GM19351 (cell line): ENCODE measurements around the gene CCDC179.

Experiments used
- ATAC-seq: cut with Tn5 transposase; IDR thresholded peaks from one replicate; pipeline ENCODE4 v1.9.1; 2021; ENCODE audit warnings: mild to moderate bottlenecking, moderate library complexity; ENCODE audit not compliant: unreplicated experiment

Gene CCDC179

DNA sequence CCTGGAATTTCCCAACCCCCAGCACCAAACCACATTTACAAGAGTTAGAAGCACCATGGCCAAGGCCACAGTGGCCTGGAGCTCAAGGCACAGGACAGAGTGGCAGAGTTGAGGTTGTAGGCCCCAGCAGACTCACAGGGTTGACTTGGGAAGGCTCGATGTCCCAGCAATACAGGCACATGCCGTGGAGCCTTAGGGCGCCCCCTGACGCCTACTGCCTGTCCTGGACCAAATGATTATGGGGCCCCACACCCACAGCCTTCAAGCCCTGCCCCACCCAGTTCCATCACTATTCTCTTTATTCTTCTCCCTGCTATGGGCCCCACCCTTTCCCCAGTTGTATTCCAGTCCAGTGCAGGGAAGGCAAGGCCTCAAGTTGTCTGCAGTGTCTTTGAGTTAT is at the start of gene CCDC179:
CCDC179 (minus strand) TSS at position 234 of the 400 bp plus-strand sequence; CDS start at position 181, 53 bp downstream.
- no peak for ATAC-seq

DNA sequence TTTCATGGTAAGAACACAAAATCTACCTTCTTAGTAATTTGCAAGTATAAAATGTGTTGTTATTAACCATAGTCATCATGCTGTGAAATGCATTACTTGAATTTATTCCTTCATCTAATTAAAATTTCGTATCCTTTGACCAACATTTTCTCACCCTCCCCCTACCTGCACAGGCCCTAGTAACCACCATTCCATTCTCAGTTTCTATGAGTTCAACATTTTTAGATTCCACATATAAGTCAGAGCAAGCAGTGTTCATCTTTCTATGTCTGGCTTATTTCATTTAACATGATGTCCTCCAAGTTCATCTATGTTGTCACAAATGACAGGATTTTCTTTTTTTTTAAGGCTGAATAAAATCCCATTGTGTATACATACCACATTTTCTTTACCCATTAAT is 43.5 kb upstream of the CCDC179 start:
- no peak for ATAC-seq

DNA sequence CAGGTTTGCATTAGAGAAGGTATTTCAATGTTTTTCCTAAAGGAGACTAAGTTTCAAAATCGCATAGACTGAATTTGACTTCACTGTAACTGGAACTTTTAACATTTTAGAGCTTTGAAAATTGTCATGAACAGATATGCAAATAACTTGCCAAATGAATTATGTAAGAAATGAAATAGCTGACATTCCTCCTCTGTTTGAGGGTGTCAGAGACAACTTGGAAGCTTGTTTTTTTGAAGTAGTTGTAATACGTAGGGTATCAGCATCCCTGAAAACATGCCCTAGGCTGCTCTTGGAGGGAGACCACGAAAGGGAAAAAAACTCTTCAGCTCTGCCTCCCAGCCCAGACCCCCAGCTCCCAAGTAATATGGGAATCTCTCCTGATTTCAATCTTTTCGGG is 41.3 kb upstream of the CCDC179 start:
- no peak for ATAC-seq

GRCh38 chr11:22900764-22901486 is 40.7 kb upstream of the CCDC179 start:
- ATAC-seq, result no peak

- no peak for ATAC-seq
Observed at GRCh38 chr11:22898036-22898435, 37.8 kb upstream of the CCDC179 start.

- ATAC-seq, result no peak
Observed at GRCh38 chr11:22890227-22890626, 30.0 kb upstream of the CCDC179 start.

DNA sequence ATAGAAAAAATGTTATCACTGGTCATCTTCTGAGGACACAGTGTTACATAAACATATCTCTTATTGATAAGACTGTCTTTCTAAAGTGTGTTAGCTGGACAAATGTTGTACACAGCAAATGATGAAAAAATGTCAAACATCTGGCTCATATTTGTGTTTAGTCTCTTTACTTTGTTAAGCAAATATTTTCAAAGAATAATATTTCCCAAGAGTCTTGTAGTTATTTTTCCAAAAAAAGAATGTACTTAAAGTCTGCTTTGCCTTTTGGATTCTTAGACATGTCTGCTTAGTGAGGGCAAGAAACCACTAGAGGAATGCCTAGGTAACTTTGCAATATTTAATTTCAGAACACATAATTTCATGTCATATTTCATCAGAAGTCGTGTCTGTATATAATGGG is 23.9 kb upstream of the CCDC179 start:
- no peak for ATAC-seq

DNA sequence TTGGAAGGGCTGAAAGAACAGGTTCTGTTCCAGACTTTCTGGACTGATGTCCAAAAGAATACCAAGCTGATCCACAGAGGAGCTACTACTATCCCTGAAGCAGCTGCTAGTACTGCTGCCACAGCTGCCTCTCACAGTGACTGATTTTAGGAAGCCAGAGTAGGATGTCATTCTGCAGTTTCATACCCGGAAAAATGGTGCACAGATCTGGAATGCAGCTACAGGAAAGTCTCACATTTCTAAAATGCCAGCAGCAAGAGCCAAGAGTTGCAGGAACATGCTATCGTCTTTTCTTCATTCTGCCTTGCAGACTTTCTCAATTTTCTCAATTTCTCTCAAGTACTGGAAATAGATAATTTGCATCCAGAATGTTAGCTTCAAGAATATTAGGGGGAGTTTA is 19.4 kb upstream of the CCDC179 start:
- no peak for ATAC-seq

DNA sequence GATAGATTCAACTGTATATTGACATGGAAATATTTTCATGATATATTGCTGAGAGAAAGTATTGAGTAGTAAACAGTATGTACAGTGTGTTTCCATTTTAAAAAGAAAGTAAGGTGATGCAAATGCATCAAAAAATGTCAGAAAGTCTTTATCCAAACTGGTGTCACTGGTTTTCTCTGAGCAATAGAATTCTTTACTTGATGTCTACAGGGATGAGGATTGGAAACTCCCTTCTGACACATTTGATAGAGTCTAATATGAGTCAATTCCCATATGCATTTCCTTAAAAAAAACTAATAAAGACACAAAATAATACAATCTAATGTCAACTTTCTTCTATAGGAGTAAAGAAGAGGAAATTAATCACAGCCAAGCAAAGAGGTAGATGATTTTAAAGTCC is 18.3 kb upstream of the CCDC179 start:
- ATAC-seq, result no peak

DNA sequence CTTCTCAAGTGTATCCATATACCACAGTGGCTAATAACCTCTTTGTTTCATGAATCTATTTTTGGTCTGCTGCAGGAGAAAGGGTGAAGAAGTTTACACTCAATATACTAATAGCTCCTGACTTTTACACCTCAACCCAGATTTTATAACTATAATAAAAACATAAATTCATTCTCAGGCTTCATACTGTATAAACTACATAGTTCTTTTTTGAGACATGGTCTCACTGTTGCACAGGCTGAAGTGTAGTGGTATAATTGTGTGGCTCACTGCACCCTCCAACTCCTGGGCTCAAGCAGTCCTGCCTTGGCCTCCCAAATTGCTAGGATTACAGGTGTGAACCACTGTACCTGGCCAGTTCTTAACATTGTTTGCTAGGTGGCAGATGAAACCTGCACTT is 17.8 kb upstream of the CCDC179 start:
- ATAC-seq, result no peak

GRCh38 chr11:22875869-22876473 is 15.7 kb upstream of the CCDC179 start:
- peak; percentile 99 for ATAC-seq

GRCh38 chr11:22869325-22869724 is 9.1 kb upstream of the CCDC179 start:
- peak; percentile 61 for ATAC-seq

DNA sequence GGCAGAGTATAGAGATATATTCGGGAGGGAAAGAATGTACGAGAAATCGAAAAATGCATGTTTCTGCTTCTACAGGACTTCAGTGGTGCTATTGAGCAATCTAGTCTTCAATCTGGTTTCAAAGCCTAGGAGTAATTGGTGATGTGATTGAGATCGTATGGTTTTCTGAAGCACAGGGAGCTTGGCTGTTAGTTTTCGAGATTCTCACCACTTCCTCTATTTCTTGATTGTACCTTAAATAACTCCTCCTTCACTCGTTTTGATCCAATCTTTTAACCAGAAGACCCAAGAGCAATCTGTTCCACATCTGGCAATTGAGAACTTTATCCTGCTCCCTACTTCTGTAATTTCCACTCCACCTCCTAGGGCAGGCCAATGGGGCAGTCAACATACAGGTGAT is 518 bp downstream of the CCDC179 start:
- no peak for ATAC-seq

- ATAC-seq, result no peak
Observed at GRCh38 chr11:22851477-22851876, 8.8 kb downstream of the CCDC179 start.

DNA sequence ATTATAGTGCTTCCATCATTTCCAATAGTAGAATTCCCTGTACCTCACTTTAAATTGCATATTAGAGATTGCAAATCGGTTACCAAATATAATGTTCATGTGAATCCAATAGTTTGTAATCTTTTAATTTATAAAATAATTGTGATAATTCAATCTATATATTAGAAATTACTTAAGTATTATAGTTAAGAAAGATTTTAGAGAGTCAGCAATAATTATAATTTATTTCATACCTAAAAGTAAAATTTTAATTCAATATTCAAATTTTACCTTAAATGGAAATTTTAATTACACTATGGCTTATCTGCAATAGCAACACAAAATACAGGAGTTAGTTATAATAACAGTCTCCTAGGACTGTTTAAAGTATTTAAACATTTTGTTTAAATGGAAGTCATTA is 13.5 kb downstream of the CCDC179 start:
- no peak for ATAC-seq

DNA sequence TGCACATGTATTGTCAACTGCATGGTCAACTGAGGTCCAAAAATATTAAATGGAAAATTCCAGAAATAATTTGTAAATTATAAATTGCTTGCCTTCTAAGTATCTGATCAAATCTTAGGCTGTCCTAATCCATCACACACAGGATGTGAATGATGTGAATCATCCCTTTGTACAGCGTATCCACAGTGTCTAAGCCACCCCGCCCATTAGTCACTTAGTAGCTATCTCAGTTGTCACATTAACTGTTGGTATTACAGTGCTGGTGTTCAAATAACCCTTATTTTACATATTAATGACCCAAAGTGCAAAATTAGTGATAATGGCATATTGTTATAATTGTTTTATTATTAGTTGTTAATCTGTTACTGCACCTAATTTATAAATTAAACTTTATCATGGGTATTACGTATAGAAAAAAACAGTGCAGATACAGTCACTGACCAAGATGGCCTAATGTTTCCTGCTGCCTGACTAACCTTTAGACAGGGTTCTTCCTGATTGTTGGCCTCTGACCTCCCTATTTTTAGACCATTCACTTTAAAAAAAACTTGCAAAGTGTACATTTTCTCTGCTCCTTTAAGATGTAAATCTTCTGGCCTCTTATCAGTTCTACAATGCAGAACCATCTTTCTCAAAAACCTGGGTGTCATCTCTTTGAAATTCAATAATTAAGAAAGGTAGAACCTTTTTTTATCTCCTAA is 27.8 kb downstream of the CCDC179 start:
- ATAC-seq, result no peak

- no peak for ATAC-seq
Observed at GRCh38 chr11:22830082-22830414, 30.2 kb downstream of the CCDC179 start.

DNA sequence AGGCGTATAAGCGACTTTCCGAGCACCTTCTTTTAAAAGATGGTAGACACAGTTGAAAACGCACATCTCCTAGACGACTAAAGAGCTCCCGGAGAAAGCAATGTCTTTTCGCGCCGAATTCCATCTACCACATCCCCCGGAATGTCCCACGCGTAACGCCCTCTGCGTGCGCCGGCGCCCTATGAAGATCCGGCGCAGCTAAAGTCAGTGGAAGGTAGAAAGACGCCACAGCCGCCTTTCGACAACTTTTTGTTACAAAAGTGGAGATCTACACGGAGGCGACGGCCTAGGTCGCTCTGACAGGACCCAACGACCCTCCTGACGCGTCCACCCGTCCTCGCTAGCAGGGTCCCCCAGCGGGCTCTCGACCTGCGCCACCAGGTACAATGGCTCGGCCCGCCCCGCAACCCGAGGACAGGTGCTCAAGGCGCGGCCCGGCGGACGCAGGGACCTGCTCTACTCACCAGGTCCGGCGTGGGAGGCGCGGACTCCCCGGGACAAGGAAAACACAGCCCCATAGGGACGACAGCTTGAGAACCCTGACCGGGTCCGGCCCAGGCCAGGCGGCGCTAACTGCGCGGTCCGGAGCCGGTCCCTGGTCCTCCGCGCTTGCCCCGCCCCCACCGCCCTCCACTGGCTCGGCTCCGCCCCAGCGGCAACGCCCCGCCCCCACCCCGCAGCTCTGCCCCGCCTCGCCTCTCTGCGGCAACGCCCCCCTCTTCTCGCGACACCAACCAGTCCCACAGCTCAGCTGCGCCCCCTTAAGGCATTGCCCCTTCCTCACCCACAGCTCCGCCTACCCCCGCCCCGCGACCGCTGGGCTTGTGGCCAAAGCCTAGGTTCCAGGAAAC is 30.8 kb downstream of the CCDC179 start, which contains the start of gene SVIP:
SVIP (minus strand) TSS at position 571 of the 851 bp plus-strand sequence; CDS start at position 518, 53 bp downstream.
- ATAC-seq, result peak; percentile 86

DNA sequence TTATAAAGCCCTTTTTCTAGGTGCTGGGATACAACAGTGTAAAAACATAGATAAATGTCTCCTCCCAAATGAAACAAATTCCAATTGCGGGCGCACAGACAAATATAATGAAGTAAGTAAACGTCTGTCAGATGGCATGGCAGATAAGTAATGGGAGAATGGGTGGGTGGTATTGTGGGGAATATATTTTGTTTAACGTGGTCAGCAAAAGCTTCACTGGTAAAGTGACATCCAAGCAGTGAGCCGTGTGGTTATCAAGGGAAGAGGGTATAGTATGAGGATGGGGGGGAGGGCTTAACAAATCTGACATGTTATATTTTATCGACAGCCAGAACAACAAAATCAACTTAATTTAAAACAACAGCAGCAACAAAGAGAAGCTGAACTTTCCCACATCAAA is 31.9 kb downstream of the CCDC179 start:
- ATAC-seq, result no peak

DNA sequence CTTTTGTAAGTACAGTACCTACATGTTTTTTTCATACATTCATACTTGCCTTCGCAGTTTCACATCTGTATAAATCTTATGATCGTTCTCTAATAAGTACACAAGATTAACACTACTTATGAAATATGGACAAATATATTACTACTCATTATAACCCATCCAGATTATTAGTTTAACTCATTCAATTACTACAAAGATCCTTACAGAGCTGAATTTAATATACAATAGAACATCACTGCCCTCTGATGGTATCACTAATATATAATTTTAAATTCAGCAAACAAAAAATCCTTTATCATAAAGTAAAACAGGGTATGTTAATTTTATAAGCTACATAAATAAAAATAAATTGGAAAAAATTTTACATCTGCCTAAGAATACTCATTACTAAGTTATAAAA is 38.1 kb downstream of the CCDC179 start:
- no peak for ATAC-seq

- ATAC-seq, result no peak
Observed at GRCh38 chr11:22809893-22810292, 50.4 kb downstream of the CCDC179 start.
